ENCODE measurements around the gene COPB2.
"Not testable (repeated sequence)": the region's sequence is repeated elsewhere in the genome, so short reads cannot be mapped to it uniquely, and the experiment has no call there.

Gene COPB2

GRCh38 chr3:139389552-139390368 lies at the start of gene COPB2:
Gene COPB2, minus strand, starts transcription at chr3:139389647. Its CDS starts 97 bp downstream, at chr3:139389550.
- DNase-seq = peak; percentile 95 to 97

- no peak for DNase-seq
Observed at GRCh38 chr3:139434764-139435307, 45.4 kb upstream of the COPB2 start.

- DNase-seq = no peak
Observed at GRCh38 chr3:139434228-139434627, 44.8 kb upstream of the COPB2 start.

GRCh38 chr3:139433089-139433488 lies 43.6 kb upstream of the COPB2 start:
- DNase-seq = no peak

GRCh38 chr3:139430493-139430892 lies 41.0 kb upstream of the COPB2 start:
- no peak for DNase-seq

- peak in 1 of 2 donors; percentile 75 for DNase-seq
Observed at GRCh38 chr3:139427283-139428060, 38.0 kb upstream of the COPB2 start.

- no peak for DNase-seq
Observed at GRCh38 chr3:139425745-139426400, 36.4 kb upstream of the COPB2 start.

GRCh38 chr3:139423232-139423631 lies 33.8 kb upstream of the COPB2 start:
- no peak for DNase-seq

- no peak for DNase-seq
Observed at GRCh38 chr3:139421460-139421859, 32.0 kb upstream of the COPB2 start.

- DNase-seq = no peak
Observed at GRCh38 chr3:139421040-139421439, 31.6 kb upstream of the COPB2 start.

GRCh38 chr3:139418144-139418543 lies 28.7 kb upstream of the COPB2 start:
- DNase-seq = no peak

- no peak for DNase-seq
Observed at GRCh38 chr3:139416275-139416674, 26.8 kb upstream of the COPB2 start.

GRCh38 chr3:139414608-139415224 lies 25.3 kb upstream of the COPB2 start:
- DNase-seq = no peak

GRCh38 chr3:139412891-139413290 lies 23.4 kb upstream of the COPB2 start:
- not testable (repeated sequence) for DNase-seq

- DNase-seq = not testable (repeated sequence)
Observed at GRCh38 chr3:139401155-139401554, 11.7 kb upstream of the COPB2 start.

GRCh38 chr3:139396707-139397106 lies 7.3 kb upstream of the COPB2 start:
- no peak for DNase-seq

- no peak for DNase-seq
Observed at GRCh38 chr3:139394116-139394515, 4.7 kb upstream of the COPB2 start.

GRCh38 chr3:139388821-139389551 lies 461 bp downstream of the COPB2 start:
- no peak for DNase-seq

- DNase-seq = no peak
Observed at GRCh38 chr3:139388077-139388476, 1.4 kb downstream of the COPB2 start.

GRCh38 chr3:139382291-139382690 lies 7.2 kb downstream of the COPB2 start:
- DNase-seq = not testable (repeated sequence)

- no peak for DNase-seq
Observed at GRCh38 chr3:139380575-139380974, 8.9 kb downstream of the COPB2 start.

Measured in bone marrow (tissue), 2 donors.